K562 (cell line): ENCODE data around the gene DNASE1L3. TPM values are rescaled to one million over a fixed set of nuclear protein-coding genes. Genes with fewer than 3 reads are reported as not detected.

Source experiments
- BCOR ChIP-seq: fragments of 450-650 bp; IDR thresholded peaks from 2 replicates; pipeline ENCODE4 v1.6.1; 2016
- BHLHE40 ChIP-seq: IDR thresholded peaks from 2 replicates; pipeline ENCODE4 v1.6.1; 2011; ENCODE audit warnings: low read length, improper control_type of control experiment
- BRD4 ChIP-seq: fragments of 200-600 bp; sonication (generic); IDR thresholded peaks from 2 replicates; pipeline ENCODE4 v1.6.1; 2017; ENCODE audit warnings: inconsistent platforms
- CBFA2T3 ChIP-seq: fragments of 450-650 bp; IDR thresholded peaks from 2 replicates; pipeline ENCODE4 v1.6.1; 2017
- CBFB ChIP-seq: sonication (generic); formaldehyde crosslinking; IDR thresholded peaks from 2 replicates; pipeline ENCODE4 v1.4.0; 2020; ENCODE audit warnings: mild to moderate bottlenecking, missing genetic modification reagents
- CBX1 ChIP-seq: sonication (generic); IDR thresholded peaks from 2 replicates; pipeline ENCODE4 v1.6.1; 2016; ENCODE audit warnings: antibody characterized with exemption, low read depth, mild to moderate bottlenecking
- COPS2 ChIP-seq: fragments of 450-650 bp; conservative IDR thresholded peaks from 2 replicates; pipeline ENCODE4 v1.6.1; 2016; ENCODE audit warnings: mild to moderate bottlenecking, moderate library complexity
- CREB5 ChIP-seq: fragments of 250-450 bp; sonication (Bioruptor Pico); IDR thresholded peaks from 2 replicates; pipeline ENCODE4 v1.5.0; 2020; ENCODE audit warnings: mild to moderate bottlenecking
- DLX4 ChIP-seq: fragments of 250-450 bp; sonication (Bioruptor Pico); IDR thresholded peaks from 2 replicates; pipeline ENCODE4 v1.6.1; 2021; ENCODE audit warnings: mild to moderate bottlenecking
- DPF2 ChIP-seq: fragments of 450-650 bp; IDR thresholded peaks from 2 replicates; pipeline ENCODE4 v1.6.1; 2016
- FUS ChIP-seq: fragments of 200-400 bp; formaldehyde crosslinking; optimal IDR thresholded peaks from 2 replicates; pipeline ENCODE3; 2017; ENCODE audit warnings: low read depth, low read length
- GATAD2B ChIP-seq: fragments of 450-650 bp; IDR thresholded peaks from 2 replicates; pipeline ENCODE4 v1.6.1; 2017; ENCODE audit warnings: mild to moderate bottlenecking, borderline replicate concordance
- HIVEP1 ChIP-seq: fragments of 250-450 bp; sonication (Bioruptor Pico); IDR thresholded peaks from 2 replicates; pipeline ENCODE4 v1.4.0; 2020; ENCODE audit warnings: mild to moderate bottlenecking
- HLTF ChIP-seq: fragments of 450-650 bp; IDR thresholded peaks from 2 replicates; pipeline ENCODE4 v1.6.1; 2016
- HNRNPL ChIP-seq: fragments of 200-400 bp; formaldehyde crosslinking; IDR thresholded peaks from 2 replicates; pipeline ENCODE4 v1.6.1; 2017; ENCODE audit warnings: low read depth, mild to moderate bottlenecking, low read length
- JUNB ChIP-seq: fragments of 450-650 bp; formaldehyde crosslinking; conservative IDR thresholded peaks from 2 replicates; pipeline ENCODE4 v1.4.0; 2020; ENCODE audit warnings: mild to moderate bottlenecking
- KLF1 ChIP-seq: fragments of 450-650 bp; IDR thresholded peaks from 2 replicates; pipeline ENCODE4 v1.6.1; 2016; ENCODE audit warnings: missing genetic modification characterization, missing compliant biosample characterization
- KLF16 ChIP-seq: IDR thresholded peaks from 2 replicates; pipeline ENCODE4 v1.6.1; 2016; ENCODE audit warnings: antibody characterized with exemption
- MED1 ChIP-seq: sonication (generic); formaldehyde crosslinking; IDR thresholded peaks from 2 replicates; pipeline ENCODE4 v1.8.1; 2023; ENCODE audit warnings: missing genetic modification reagents, borderline replicate concordance
- MNT ChIP-seq, 2 experiments: fragments of 450-650 bp; conservative IDR thresholded peaks; 2 replicates each; pipeline ENCODE4 v1.6.1; 2017; ENCODE audit warnings: mild to moderate bottlenecking in 2 of 2, moderate library complexity in 2 of 2
- PTRF ChIP-seq: fragments of 450-650 bp; IDR thresholded peaks from 2 replicates; pipeline ENCODE4 v1.6.1; 2016; ENCODE audit warnings: mild to moderate bottlenecking, missing genetic modification characterization, missing compliant biosample characterization
- PYGO2 ChIP-seq: fragments of 450-650 bp; IDR thresholded peaks from 2 replicates; pipeline ENCODE4 v1.6.1; 2016; ENCODE audit warnings: mild to moderate bottlenecking, missing genetic modification characterization, moderate library complexity, missing compliant biosample characterization
- RBFOX2 ChIP-seq: fragments of 200-400 bp; formaldehyde crosslinking; IDR thresholded peaks from 2 replicates; pipeline ENCODE4 v1.6.1; 2017; ENCODE audit warnings: low read depth, mild to moderate bottlenecking, low read length, moderate library complexity
- RBM22 ChIP-seq: fragments of 200-400 bp; formaldehyde crosslinking; IDR thresholded peaks from 2 replicates; pipeline ENCODE4 v1.6.1; 2018; ENCODE audit warnings: low read length, low read depth; ENCODE audit not compliant: poor library complexity, severe bottlenecking
- SAP30 ChIP-seq: fragments of 200-600 bp; sonication (generic); IDR thresholded peaks from 2 replicates; pipeline ENCODE4 v1.6.1; 2012; ENCODE audit warnings: borderline replicate concordance, low read depth, mild to moderate bottlenecking, moderate library complexity, low read length, control low read depth, inconsistent platforms; ENCODE audit not compliant: insufficient read depth, poor library complexity, severe bottlenecking
- ZNF121 ChIP-seq: sonication (generic); formaldehyde crosslinking; conservative IDR thresholded peaks from 2 replicates; pipeline ENCODE4 v1.8.0; 2022; ENCODE audit warnings: missing genetic modification reagents
- ZNF347 ChIP-seq: fragments of 450-650 bp; formaldehyde crosslinking; IDR thresholded peaks from 2 replicates; pipeline ENCODE4 v1.4.0; 2020; ENCODE audit warnings: low read depth, mild to moderate bottlenecking, moderate library complexity
- ZNF707 ChIP-seq: fragments of 250-450 bp; sonication (Bioruptor Pico); conservative IDR thresholded peaks from 2 replicates; pipeline ENCODE4 v1.8.0; 2022; ENCODE audit warnings: inconsistent platforms, mild to moderate bottlenecking, moderate library complexity
- polyA plus RNA-seq, 8 experiments: library from polyadenylated mRNA; depleted of rRNA in 4 of 8; stranded (reverse) in 5 of 8; unstranded in 3 of 8; fragments of >200 nt; fragmentation: Nextera tagmentation in 2 of 8; fragmentation: Illumina TruSeq in 1 of 8; extraction: Ambion mirVana in 2 of 8; extraction: Trizol in 1 of 8; gene quantifications; 2 replicates each; pipeline versions ENCODE4 v1.2.1 to v1.2.3, GENCODE V29; 2011 to 2014; ENCODE audit warnings: inconsistent platforms in 1 of 8, missing spikeins in 1 of 8
- total RNA-seq, 7 experiments: library from RNA; depleted of rRNA in 6 of 7; stranded (reverse); fragments of >200 nt in 6 of 7; fragmentation: Illumina TruSeq in 2 of 7; extraction: Trizol in 2 of 7; gene quantifications; 2 replicates each; pipeline versions ENCODE4 v1.2.1 to v1.2.3, GENCODE V29; 2011 to 2021; ENCODE audit warnings: low replicate concordance in 1 of 7

Gene DNASE1L3
- total and polyA plus RNA-seq, 9 of the 15 experiments (the other 6 are each of a cell fraction or from before 2014, with no cell fraction given), result 0.06 TPM; not detected in 8

- TF ChIP-seq PTRF (no peak), COPS2 (no peak), HNRNPL (no peak), ZNF707 (CRISPR knock-in tag) (no peak), BRD4 (no peak), DLX4 (CRISPR knock-in tag) (no peak), KLF16 (no peak), MNT (conservative IDR thresholded peaks at IDR 0.05) (peak; percentile 73 to 77), RBFOX2 (peak; percentile 51), FUS (no peak), DPF2 (peak; percentile 86), CBFA2T3 (peak; percentile 57), SAP30 (no peak), RBM22 (no peak), BHLHE40 (peak; percentile 45; the same call in 1 of the 2 replicates), GATAD2B (no peak), ZNF121 (CRISPR knock-in tag) (no peak), MED1 (CRISPR knock-in tag) (no peak), ZNF347 (CRISPR knock-in tag) (no peak), KLF1 (no peak), CBFB (no peak), HLTF (peak; percentile 99), PYGO2 (no peak), CREB5 (CRISPR knock-in tag) (no peak), HIVEP1 (CRISPR knock-in tag) (no peak), CBX1 (peak; percentile 58; the same call in 1 of the 2 replicates), BCOR (peak; percentile 14; the same call in 1 of the 2 replicates), JUNB (CRISPR knock-in tag) (no peak)
Measured at GRCh38 chr3:58161435-58162398, 49.1 kb downstream of the DNASE1L3 start (continued).
